Astrocyte of the cerebellum (primary cell): ENCODE data around the gene TTR.

Experiments used
- DNase-seq: peaks from one replicate; pipeline ENCODE4 v3.0.0-alpha.2; 2011; ENCODE audit warnings: low read depth
- H3K4me3 ChIP-seq: 2 replicates; pipeline ENCODE4 v1.5.1; 2011; ENCODE audit warnings: mild to moderate bottlenecking, low read depth, low read length, moderate library complexity
- in situ Hi-C: cut with HindIII; loops from 2 replicates; pipeline ENCODE4 v1.10.0; 2017; ENCODE audit warnings: low sequenced_read_pairs
- TF ChIP-seq, protein P1 (sequence below): IDR thresholded peaks from 2 replicates; pipeline ENCODE4 v1.5.1; 2012; ENCODE audit warnings: low read length, low read depth, moderate library complexity, mild to moderate bottlenecking; ENCODE audit errors: missing control alignments

Gene TTR

DNA sequence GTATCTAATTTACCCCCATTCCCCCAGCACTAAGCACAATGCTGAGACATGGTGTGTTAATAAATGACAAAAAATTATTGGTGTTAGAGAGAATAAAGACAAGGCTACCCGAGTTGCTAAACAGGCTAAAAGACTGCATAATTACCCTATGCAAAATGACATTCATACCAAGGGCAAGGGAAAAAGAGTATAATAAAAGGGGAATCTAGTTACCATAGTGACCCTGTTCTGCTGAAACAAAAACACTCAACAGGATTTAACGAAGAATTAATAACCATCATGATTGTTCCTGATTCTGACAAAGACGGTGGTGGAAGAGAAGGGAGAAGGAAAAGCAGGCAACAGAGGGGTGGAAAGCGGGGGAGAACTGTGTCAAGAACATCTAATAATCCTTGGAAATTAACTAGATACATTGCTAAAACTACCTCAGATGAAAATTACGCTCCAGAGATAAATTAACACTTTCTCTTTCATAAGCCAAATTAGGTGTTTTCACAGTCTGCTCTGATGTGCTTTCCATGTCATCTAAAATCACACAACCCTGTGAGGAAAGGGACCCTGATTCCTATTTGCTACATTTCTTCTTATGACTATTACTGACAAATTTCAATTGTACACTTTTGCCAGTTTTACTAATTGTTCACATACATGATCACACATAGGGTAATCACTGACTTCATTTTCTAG is 25.5 kb downstream of the TTR start:
- TF ChIP-seq, protein P1, sequence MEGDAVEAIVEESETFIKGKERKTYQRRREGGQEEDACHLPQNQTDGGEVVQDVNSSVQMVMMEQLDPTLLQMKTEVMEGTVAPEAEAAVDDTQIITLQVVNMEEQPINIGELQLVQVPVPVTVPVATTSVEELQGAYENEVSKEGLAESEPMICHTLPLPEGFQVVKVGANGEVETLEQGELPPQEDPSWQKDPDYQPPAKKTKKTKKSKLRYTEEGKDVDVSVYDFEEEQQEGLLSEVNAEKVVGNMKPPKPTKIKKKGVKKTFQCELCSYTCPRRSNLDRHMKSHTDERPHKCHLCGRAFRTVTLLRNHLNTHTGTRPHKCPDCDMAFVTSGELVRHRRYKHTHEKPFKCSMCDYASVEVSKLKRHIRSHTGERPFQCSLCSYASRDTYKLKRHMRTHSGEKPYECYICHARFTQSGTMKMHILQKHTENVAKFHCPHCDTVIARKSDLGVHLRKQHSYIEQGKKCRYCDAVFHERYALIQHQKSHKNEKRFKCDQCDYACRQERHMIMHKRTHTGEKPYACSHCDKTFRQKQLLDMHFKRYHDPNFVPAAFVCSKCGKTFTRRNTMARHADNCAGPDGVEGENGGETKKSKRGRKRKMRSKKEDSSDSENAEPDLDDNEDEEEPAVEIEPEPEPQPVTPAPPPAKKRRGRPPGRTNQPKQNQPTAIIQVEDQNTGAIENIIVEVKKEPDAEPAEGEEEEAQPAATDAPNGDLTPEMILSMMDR, result no peak
- no peak overlapping the region for H3K4me3 ChIP-seq
- in situ Hi-C loops, result no loop called here
- DNase-seq, result no peak

DNA sequence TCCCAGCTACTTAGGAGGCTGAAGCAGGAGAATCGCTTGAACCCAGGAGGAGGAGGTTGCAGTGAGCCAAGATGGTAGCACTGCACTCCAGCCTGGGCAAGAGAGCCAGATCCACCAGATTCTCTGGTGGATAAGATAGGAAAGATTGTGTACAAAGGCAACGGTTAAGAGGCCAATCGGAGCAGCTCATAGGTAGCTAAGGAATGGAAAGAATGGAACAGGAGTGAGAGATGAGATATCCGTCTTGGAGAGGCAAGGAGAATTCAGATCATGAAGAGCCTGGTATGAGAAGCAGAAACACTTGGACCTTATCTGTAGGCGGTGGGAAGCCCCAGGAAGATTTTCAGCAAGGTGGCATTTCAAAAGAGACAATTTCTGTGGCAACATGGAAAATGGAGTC is 27.1 kb downstream of the TTR start:
- no peak for DNase-seq
- TF ChIP-seq, protein P1, result no peak
- no peak overlapping the region for H3K4me3 ChIP-seq
- in situ Hi-C loops, result no loop called here

DNA sequence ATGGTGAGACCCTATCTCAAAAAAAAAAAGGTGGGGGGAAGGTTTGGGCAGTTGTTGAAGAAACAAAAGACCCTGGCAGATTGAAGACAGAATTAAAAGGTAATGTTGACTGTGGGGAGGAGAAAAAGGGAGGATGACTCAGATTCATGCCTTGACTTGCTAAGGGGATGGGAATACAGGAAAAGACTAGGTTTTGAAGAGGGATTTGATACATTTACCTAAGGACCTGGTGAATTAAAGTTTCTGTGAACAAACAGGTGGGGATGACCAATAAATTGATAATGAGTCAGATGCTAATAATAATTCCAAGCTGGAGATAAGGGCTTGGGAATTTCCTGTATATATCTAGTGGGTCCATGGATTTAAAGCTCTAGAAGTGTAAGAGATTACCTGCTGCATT is 27.6 kb downstream of the TTR start:
- DNase-seq, result no peak
- H3K4me3 ChIP-seq, result no peak overlapping the region
- in situ Hi-C loops, result no loop called here
- TF ChIP-seq, protein P1, result no peak

DNA sequence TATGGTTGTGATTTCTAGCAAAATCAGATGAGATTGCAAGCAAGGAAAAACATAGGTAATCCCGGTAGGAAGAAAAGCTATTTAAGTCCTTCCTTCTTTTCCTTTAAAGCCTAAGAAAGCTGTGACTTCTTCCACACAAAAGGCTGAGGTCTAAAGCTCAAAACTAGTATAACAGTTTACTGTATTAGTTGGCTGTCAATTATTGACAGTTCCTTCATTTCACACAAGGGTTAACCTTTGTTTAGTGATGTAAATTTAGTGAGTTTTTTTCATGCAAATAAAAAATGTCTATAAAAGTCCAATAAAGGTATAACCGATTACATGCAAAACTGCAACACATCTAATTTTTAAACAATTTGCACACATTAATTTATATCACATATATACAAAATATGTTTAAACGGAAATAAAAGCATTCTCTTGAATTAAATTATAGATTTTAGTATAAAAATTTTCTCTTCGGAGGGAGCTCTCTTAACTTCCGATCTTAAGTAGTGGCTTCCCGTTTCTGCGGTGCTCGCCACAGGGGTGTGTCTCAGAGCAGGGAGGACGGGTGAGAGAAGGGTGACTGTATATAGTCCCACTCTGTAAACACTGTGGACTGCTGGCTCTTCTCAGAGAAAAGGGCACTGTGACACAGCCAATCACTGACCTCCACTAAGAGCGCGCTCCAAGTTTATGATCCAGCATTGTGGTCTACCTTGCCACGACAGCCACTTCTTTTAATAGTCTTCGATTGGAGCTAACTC is 33.4 kb downstream of the TTR start:
- no peak for DNase-seq
- H3K4me3 ChIP-seq, result no peak overlapping the region
- in situ Hi-C loops, result no loop called here
- TF ChIP-seq, protein P1, result no peak

DNA sequence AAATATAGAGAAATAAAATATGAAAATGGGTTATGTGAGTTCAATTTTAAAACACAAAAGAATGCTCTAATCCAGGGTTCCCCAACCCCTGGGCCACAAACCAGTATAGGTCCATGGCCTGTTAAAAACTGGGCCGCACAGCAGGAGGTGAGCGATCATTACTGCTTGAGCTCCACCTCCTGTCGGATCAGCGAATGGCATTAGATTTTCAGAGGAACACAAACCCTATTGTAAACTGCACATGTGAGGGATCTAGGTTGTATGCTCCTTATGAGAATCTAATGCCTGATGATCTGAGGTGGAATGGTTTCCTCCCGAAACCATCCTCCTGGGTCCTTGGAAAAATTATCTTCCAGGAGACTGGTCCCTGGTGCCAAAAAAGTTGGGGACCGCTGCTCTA is 34.7 kb downstream of the TTR start:
- TF ChIP-seq, protein P1, result no peak
- DNase-seq, result no peak
- in situ Hi-C loops, result no loop called here
- H3K4me3 ChIP-seq, result no peak overlapping the region

DNA sequence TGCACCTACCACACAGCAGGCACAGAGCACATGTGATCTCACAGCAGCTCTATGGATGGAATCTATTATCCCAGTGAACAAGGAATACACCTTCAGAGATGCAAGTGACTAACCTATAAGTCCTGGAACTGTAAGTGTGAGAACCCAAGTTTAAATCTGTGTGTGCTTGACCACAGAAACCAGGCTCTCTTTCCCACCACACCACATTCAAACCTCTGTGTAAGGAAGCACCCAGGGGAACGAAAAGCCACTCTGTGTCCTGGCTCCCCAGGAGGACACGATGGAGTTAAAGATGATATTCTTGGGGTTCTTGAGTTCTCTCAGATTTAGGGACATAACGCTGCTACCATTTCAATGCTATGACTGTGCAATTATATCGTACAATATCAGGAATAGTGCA is 38.9 kb downstream of the TTR start:
- no peak for DNase-seq
- H3K4me3 ChIP-seq, result no peak overlapping the region
- in situ Hi-C loops, result no loop called here
- TF ChIP-seq, protein P1, result no peak
